Astrocyte (in vitro differentiated cells and primary cell): Measurements from ENCODE around the gene ZNF609. TPM values are rescaled to one million over a fixed set of nuclear protein-coding genes. Genes with fewer than 3 reads are reported as not detected.

ENCODE experiments used
- DNase-seq: peaks from one replicate; pipeline ENCODE4 v3.0.0-alpha.2; 2010; ENCODE audit warnings: low read depth
- FAIRE-seq: peaks from 2 replicates; lab custom pipeline; 2011; peaks lifted over from hg19 to GRCh38; lab: Jason Lieb, UNC
- H2AFZ ChIP-seq: 2 replicates; pipeline ENCODE4 v1.6.0; 2012; ENCODE audit warnings: low read depth, low read length, inconsistent platforms
- H3K27ac ChIP-seq: 2 replicates; pipeline ENCODE4 v1.5.1; 2011; ENCODE audit warnings: low read depth, low read length, inconsistent platforms
- H3K27me3 ChIP-seq: 2 replicates; pipeline ENCODE4 v1.6.0; 2011; ENCODE audit warnings: low read length, inconsistent platforms; ENCODE audit not compliant: insufficient read depth
- H3K36me3 ChIP-seq: 2 replicates; pipeline ENCODE4 v1.5.1; 2011; ENCODE audit warnings: low read length, inconsistent platforms; ENCODE audit not compliant: insufficient read depth
- H3K4me1 ChIP-seq: 2 replicates; pipeline ENCODE4 v1.5.1; 2011; ENCODE audit warnings: low read length, inconsistent platforms; ENCODE audit not compliant: insufficient read depth
- H3K4me2 ChIP-seq: 2 replicates; pipeline ENCODE4 v1.6.0; 2012; ENCODE audit warnings: low read length, inconsistent platforms
- H3K4me3 ChIP-seq: 2 replicates; pipeline ENCODE4 v1.5.1; 2011; ENCODE audit warnings: low read depth, mild to moderate bottlenecking, low read length, inconsistent platforms; ENCODE audit not compliant: insufficient read depth
- H3K79me2 ChIP-seq: 2 replicates; pipeline ENCODE4 v1.6.0; 2012; ENCODE audit warnings: mild to moderate bottlenecking, low read length, inconsistent platforms; ENCODE audit not compliant: insufficient read depth
- H3K9ac ChIP-seq: 2 replicates; pipeline ENCODE4 v1.6.0; 2012; ENCODE audit warnings: mild to moderate bottlenecking, low read length, inconsistent platforms
- H3K9me3 ChIP-seq: 2 replicates; pipeline ENCODE4 v1.5.1; 2012; ENCODE audit warnings: low read depth, mild to moderate bottlenecking, low read length, inconsistent platforms; ENCODE audit not compliant: insufficient read depth
- H4K20me1 ChIP-seq: 2 replicates; pipeline ENCODE4 v1.6.0; 2012; ENCODE audit warnings: low read length, inconsistent platforms; ENCODE audit not compliant: insufficient read depth
- H3K27ac Mint-ChIP-seq: one replicate; pipeline ENCODE4 v1.8.0; 2021; ENCODE audit warnings: mild to moderate bottlenecking, mixed read lengths; ENCODE audit not compliant: unreplicated experiment
- H3K27me3 Mint-ChIP-seq: one replicate; pipeline ENCODE4 v1.8.0; 2021; ENCODE audit warnings: low read depth, mixed read lengths; ENCODE audit not compliant: unreplicated experiment
- H3K36me3 Mint-ChIP-seq: one replicate; pipeline ENCODE4 v1.8.0; 2021; ENCODE audit warnings: low read depth, mixed read lengths; ENCODE audit not compliant: unreplicated experiment
- H3K4me1 Mint-ChIP-seq: one replicate; pipeline ENCODE4 v1.8.0; 2021; ENCODE audit warnings: low read depth, mixed read lengths; ENCODE audit not compliant: unreplicated experiment
- H3K4me3 Mint-ChIP-seq: one replicate; pipeline ENCODE4 v1.8.0; 2021; ENCODE audit warnings: mild to moderate bottlenecking, moderate library complexity, mixed read lengths; ENCODE audit not compliant: unreplicated experiment
- H3K9me3 Mint-ChIP-seq: one replicate; pipeline ENCODE4 v1.8.0; 2021; ENCODE audit warnings: mild to moderate bottlenecking, mixed read lengths; ENCODE audit not compliant: unreplicated experiment
- EZH2 ChIP-seq: IDR thresholded peaks from 2 replicates; pipeline ENCODE4 v1.6.1; 2012; ENCODE audit warnings: mild to moderate bottlenecking, low read length, inconsistent platforms; ENCODE audit not compliant: insufficient read depth
- total RNA-seq: library from RNA; stranded (reverse); gene quantifications from 2 replicates; pipeline ENCODE4 v1.2.1, GENCODE V29; 2021
- TF ChIP-seq, protein P1 (sequence below): IDR thresholded peaks from 2 replicates; pipeline ENCODE4 v1.5.1; 2011; ENCODE audit warnings: low read depth, mild to moderate bottlenecking, inconsistent platforms, low read length, moderate library complexity; ENCODE audit not compliant: insufficient read depth

ZNF609 gene
- total RNA-seq, 1 donor from 2014 or later = 38.5 TPM

GRCh38 chr15:64686130-64686735, 225.9 kb downstream of the ZNF609 start:
- no peak overlapping the region for H3K9ac ChIP-seq
- H3K27ac ChIP-seq = no peak overlapping the region
- no peak for TF ChIP-seq EZH2
- TF ChIP-seq, protein P1, sequence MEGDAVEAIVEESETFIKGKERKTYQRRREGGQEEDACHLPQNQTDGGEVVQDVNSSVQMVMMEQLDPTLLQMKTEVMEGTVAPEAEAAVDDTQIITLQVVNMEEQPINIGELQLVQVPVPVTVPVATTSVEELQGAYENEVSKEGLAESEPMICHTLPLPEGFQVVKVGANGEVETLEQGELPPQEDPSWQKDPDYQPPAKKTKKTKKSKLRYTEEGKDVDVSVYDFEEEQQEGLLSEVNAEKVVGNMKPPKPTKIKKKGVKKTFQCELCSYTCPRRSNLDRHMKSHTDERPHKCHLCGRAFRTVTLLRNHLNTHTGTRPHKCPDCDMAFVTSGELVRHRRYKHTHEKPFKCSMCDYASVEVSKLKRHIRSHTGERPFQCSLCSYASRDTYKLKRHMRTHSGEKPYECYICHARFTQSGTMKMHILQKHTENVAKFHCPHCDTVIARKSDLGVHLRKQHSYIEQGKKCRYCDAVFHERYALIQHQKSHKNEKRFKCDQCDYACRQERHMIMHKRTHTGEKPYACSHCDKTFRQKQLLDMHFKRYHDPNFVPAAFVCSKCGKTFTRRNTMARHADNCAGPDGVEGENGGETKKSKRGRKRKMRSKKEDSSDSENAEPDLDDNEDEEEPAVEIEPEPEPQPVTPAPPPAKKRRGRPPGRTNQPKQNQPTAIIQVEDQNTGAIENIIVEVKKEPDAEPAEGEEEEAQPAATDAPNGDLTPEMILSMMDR = peak; percentile 82
- H3K27me3 Mint-ChIP-seq = no peaks in the 10 kb centered on the region
- H3K4me1 ChIP-seq = no peaks in the 10 kb centered on the region
- H4K20me1 ChIP-seq = peaks cover 54% of the 10 kb centered on the region
- no peak overlapping the region for H2AFZ ChIP-seq
- H3K4me2 ChIP-seq = no peak overlapping the region
- H3K36me3 Mint-ChIP-seq = peaks cover 11% of the 10 kb centered on the region
- no peaks in the 10 kb centered on the region for H3K9me3 ChIP-seq
- no peak overlapping the region for H3K4me3 ChIP-seq
- peak; percentile 18 for DNase-seq
- H3K9me3 Mint-ChIP-seq = no peaks in the 10 kb centered on the region
- H3K27me3 ChIP-seq = no peaks in the 10 kb centered on the region
- no peak overlapping the region for H3K4me3 Mint-ChIP-seq
- H3K27ac Mint-ChIP-seq = no peak overlapping the region
- peaks cover 4% of the 10 kb centered on the region for H3K4me1 Mint-ChIP-seq
- peaks cover 3% of the 10 kb centered on the region for H3K79me2 ChIP-seq
- FAIRE-seq = peak; percentile 29
- peaks cover 45% of the 10 kb centered on the region for H3K36me3 ChIP-seq

- H3K27me3 ChIP-seq = no peaks in the 10 kb centered on the region
- H3K36me3 ChIP-seq = peaks cover 42% of the 10 kb centered on the region
- H3K27ac Mint-ChIP-seq = no peak overlapping the region
- peaks cover 11% of the 10 kb centered on the region for H3K36me3 Mint-ChIP-seq
- TF ChIP-seq, protein P1 = no peak
- TF ChIP-seq EZH2 = no peak
- peaks cover 3% of the 10 kb centered on the region for H3K4me1 Mint-ChIP-seq
- H3K4me1 ChIP-seq = no peaks in the 10 kb centered on the region
- H3K27me3 Mint-ChIP-seq = no peaks in the 10 kb centered on the region
- no peak for DNase-seq
- no peak overlapping the region for H3K4me3 Mint-ChIP-seq
- no peaks in the 10 kb centered on the region for H3K9me3 Mint-ChIP-seq
- peaks cover 61% of the 10 kb centered on the region for H4K20me1 ChIP-seq
- no peak overlapping the region for H2AFZ ChIP-seq
- no peak overlapping the region for H3K27ac ChIP-seq
- no peaks in the 10 kb centered on the region for H3K9me3 ChIP-seq
- H3K4me2 ChIP-seq = no peak overlapping the region
- FAIRE-seq = no peak
- peaks cover 8% of the 10 kb centered on the region for H3K79me2 ChIP-seq
- H3K4me3 ChIP-seq = no peak overlapping the region
- H3K9ac ChIP-seq = no peak overlapping the region
Measured at GRCh38 chr15:64687172-64687571, 226.8 kb downstream of the ZNF609 start.

GRCh38 chr15:64687688-64688087, 227.3 kb downstream of the ZNF609 start:
- no peaks in the 10 kb centered on the region for H3K27me3 Mint-ChIP-seq
- Histone ChIP-seq H2AFZ (no peak overlapping the region), H3K27me3 (no peaks in the 10 kb centered on the region), H3K4me2 (no peak overlapping the region), H4K20me1 (peaks cover 62% of the 10 kb centered on the region), H3K79me2 (peaks cover 10% of the 10 kb centered on the region), H3K9me3 (no peaks in the 10 kb centered on the region), H3K9ac (no peak overlapping the region), H3K4me1 (peaks cover under 1% of the 10 kb centered on the region), H3K27ac (no peak overlapping the region), H3K36me3 (peaks cover 42% of the 10 kb centered on the region), H3K4me3 (no peak overlapping the region)
- DNase-seq (no peak), FAIRE-seq (no peak)
- peak overlapping the region; percentile 44 for H3K27ac Mint-ChIP-seq
- TF ChIP-seq, protein P1 = no peak
- TF ChIP-seq EZH2 = no peak
- no peak overlapping the region for H3K4me3 Mint-ChIP-seq
- peaks cover 12% of the 10 kb centered on the region for H3K36me3 Mint-ChIP-seq
- H3K4me1 Mint-ChIP-seq = peaks cover 5% of the 10 kb centered on the region
- no peaks in the 10 kb centered on the region for H3K9me3 Mint-ChIP-seq
